H1 (cell line): ENCODE measurements around the gene PDZRN4. TPM values are rescaled to one million over a fixed set of nuclear protein-coding genes. Genes with fewer than 3 reads are reported as not detected.

Experiments used
- CTCF ChIA-PET: fragments of 300-600 bp; sonication (Branson Sonifier 250); formaldehyde crosslinking; loops from one replicate; lab custom pipeline; 2021; ENCODE audit not compliant: partially characterized antibody; lab: Charles Lee
- POLR2A ChIA-PET: fragments of 300-600 bp; sonication (Branson Sonifier 250); formaldehyde crosslinking; loops from one replicate; lab custom pipeline; 2021; ENCODE audit warnings: inconsistent platforms; ENCODE audit not compliant: partially characterized antibody; lab: Charles Lee
- DNase-seq, 2 experiments: peaks; one replicate each; pipeline versions ENCODE4 v3.0.0 to v3.0.0-alpha.2; 2010 to 2022; ENCODE audit warnings: low spot score in 2 of 2, low read depth in 1 of 2, mixed read lengths in 1 of 2
- FAIRE-seq: peaks from 2 replicates; lab custom pipeline; 2011; peaks lifted over from hg19 to GRCh38; lab: Jason Lieb, UNC
- H2AFZ ChIP-seq: 2 replicates; pipeline ENCODE4 v1.8.1; 2012; ENCODE audit warnings: low read length, inconsistent platforms
- H2AK5ac ChIP-seq: 2 replicates; pipeline ENCODE4 v1.6.1; 2013; ENCODE audit warnings: low read depth, low read length
- H2BK120ac ChIP-seq: replicated peaks from 2 replicates; pipeline ENCODE3; 2013; ENCODE audit warnings: low read depth, low read length, inconsistent platforms
- H2BK12ac ChIP-seq: 2 replicates; pipeline ENCODE4 v1.6.1; 2013; ENCODE audit warnings: low read depth, low read length
- H2BK15ac ChIP-seq: 2 replicates; pipeline ENCODE4 v1.6.1; 2013; ENCODE audit warnings: low read length
- H2BK20ac ChIP-seq: 2 replicates; pipeline ENCODE4 v1.6.1; 2013; ENCODE audit warnings: low read length
- H2BK5ac ChIP-seq: 2 replicates; pipeline ENCODE4 v1.6.1; 2013; ENCODE audit warnings: low read depth, low read length
- H3K14ac ChIP-seq: 2 replicates; pipeline ENCODE4 v1.6.1; 2013; ENCODE audit warnings: inconsistent platforms; ENCODE audit not compliant: insufficient read length
- H3K18ac ChIP-seq: 2 replicates; pipeline ENCODE4 v1.6.1; 2013; ENCODE audit warnings: low read length; ENCODE audit errors: extremely low read depth
- H3K23ac ChIP-seq: 2 replicates; pipeline ENCODE4 v1.6.1; 2013; ENCODE audit warnings: inconsistent platforms; ENCODE audit not compliant: insufficient read length
- H3K23me2 ChIP-seq: 2 replicates; pipeline ENCODE4 v1.6.1; 2013; ENCODE audit warnings: low read depth, low read length
- H3K27ac ChIP-seq: 2 replicates; pipeline ENCODE4 v1.6.1; 2011; ENCODE audit warnings: low read depth, low read length, inconsistent platforms
- H3K27me3 ChIP-seq, 4 experiments: replicated peaks in 1 of 4; 1 replicate in 1 of 4; 2 replicates in 3 of 4; pipeline versions ENCODE4 v1.6.1 to v1.8.1; 2011 to 2013; ENCODE audit warnings: low read length in 3 of 4, mild to moderate bottlenecking in 3 of 4, inconsistent platforms in 2 of 4, mixed read lengths in 2 of 4, moderate library complexity in 1 of 4; ENCODE audit not compliant: control insufficient read depth in 3 of 4, insufficient read depth in 3 of 4; ENCODE audit errors: extremely low read depth in 1 of 4
- H3K36me3 ChIP-seq, 4 experiments: 2 replicates each; pipeline versions ENCODE4 v1.6.1 to v1.8.1; 2011 to 2013; ENCODE audit warnings: mild to moderate bottlenecking in 4 of 4, low read length in 3 of 4, moderate library complexity in 2 of 4, control low read depth in 1 of 4, inconsistent platforms in 1 of 4; ENCODE audit not compliant: insufficient read depth in 4 of 4, control insufficient read depth in 2 of 4
- H3K4ac ChIP-seq: replicated peaks from 2 replicates; pipeline ENCODE3; 2013; ENCODE audit warnings: low read length, low read depth, mixed read lengths, inconsistent platforms; ENCODE audit not compliant: insufficient read length
- H3K4me1 ChIP-seq, 4 experiments: replicated peaks in 1 of 4; 1 replicate in 1 of 4; 2 replicates in 3 of 4; pipeline versions ENCODE4 v1.6.1 to v1.8.1; 2011 to 2013; ENCODE audit warnings: low read length in 3 of 4, inconsistent platforms in 2 of 4, mixed read lengths in 1 of 4; ENCODE audit not compliant: insufficient read depth in 4 of 4, control insufficient read depth in 3 of 4
- H3K4me2 ChIP-seq, 2 experiments: 2 replicates each; pipeline versions ENCODE4 v1.6.1 to v1.8.1; 2011 to 2013; ENCODE audit warnings: low read depth in 2 of 2, low read length in 2 of 2, control low read depth in 1 of 2, inconsistent platforms in 1 of 2, mild to moderate bottlenecking in 1 of 2; ENCODE audit not compliant: insufficient read depth in 1 of 2
- H3K4me3 ChIP-seq, 4 experiments: fragments of 200-600, 300-600 bp in 1 of 4; sonication (generic), shearing (Covaris generic), sonication (Bioruptor Twin) in 1 of 4; 2 replicates each; pipeline versions ENCODE4 v1.5.1 to v1.8.1; 2011 to 2016; ENCODE audit warnings: low read length in 4 of 4, low read depth in 3 of 4, control low read depth in 2 of 4, inconsistent platforms in 2 of 4, mild to moderate bottlenecking in 2 of 4, mixed read lengths in 1 of 4, moderate library complexity in 1 of 4; ENCODE audit not compliant: insufficient read depth in 2 of 4; ENCODE audit errors: extremely low read depth in 1 of 4
- H3K56ac ChIP-seq: replicated peaks from 2 replicates; pipeline ENCODE3; 2013; ENCODE audit warnings: low read depth, mild to moderate bottlenecking, mixed read lengths, low read length, inconsistent platforms; ENCODE audit not compliant: insufficient read length
- H3K79me1 ChIP-seq: 2 replicates; pipeline ENCODE4 v1.6.1; 2013; ENCODE audit warnings: low read depth, low read length, control low read depth
- H3K79me2 ChIP-seq, 2 experiments: 2 replicates each; pipeline versions ENCODE4 v1.6.1 to v1.8.1; 2012 to 2013; ENCODE audit warnings: low read length in 2 of 2, mild to moderate bottlenecking in 2 of 2, inconsistent platforms in 1 of 2; ENCODE audit not compliant: insufficient read depth in 2 of 2, control insufficient read depth in 1 of 2
- H3K9ac ChIP-seq, 4 experiments: replicated peaks in 1 of 4; 1 replicate in 1 of 4; 2 replicates in 3 of 4; pipeline versions ENCODE4 v1.6.1 to v1.8.1; 2011 to 2013; ENCODE audit warnings: low read depth in 3 of 4, low read length in 3 of 4, control low read depth in 2 of 4, mild to moderate bottlenecking in 2 of 4, moderate library complexity in 2 of 4, inconsistent platforms in 1 of 4; ENCODE audit errors: extremely low read depth in 1 of 4
- H3K9me3 ChIP-seq, 2 experiments: 2 replicates each; pipeline versions ENCODE4 v1.6.1 to v1.8.1; 2012 to 2013; ENCODE audit warnings: mild to moderate bottlenecking in 2 of 2, moderate library complexity in 2 of 2, control low read depth in 1 of 2, inconsistent platforms in 1 of 2, low read depth in 1 of 2, low read length in 1 of 2, mixed read lengths in 1 of 2; ENCODE audit not compliant: insufficient read depth in 2 of 2
- H4K20me1 ChIP-seq, 2 experiments: replicated peaks in 1 of 2; 2 replicates each; pipeline versions ENCODE3 to v1.8.1; 2011 to 2013; ENCODE audit warnings: inconsistent platforms in 2 of 2, low read length in 2 of 2, mild to moderate bottlenecking in 1 of 2; ENCODE audit not compliant: insufficient read depth in 2 of 2, control insufficient read depth in 1 of 2
- H4K5ac ChIP-seq: 2 replicates; pipeline ENCODE4 v1.6.1; 2013; ENCODE audit warnings: low read length, low read depth, mixed read lengths, inconsistent platforms; ENCODE audit not compliant: insufficient read length
- H4K8ac ChIP-seq: 2 replicates; pipeline ENCODE4 v1.8.0; 2013; ENCODE audit warnings: mild to moderate bottlenecking, moderate library complexity, low read length, inconsistent platforms; ENCODE audit not compliant: insufficient read depth; ENCODE audit errors: extremely low read depth
- H4K91ac ChIP-seq: replicated peaks from 2 replicates; pipeline ENCODE3; 2013; ENCODE audit warnings: low read length, mixed read lengths, inconsistent platforms; ENCODE audit not compliant: insufficient read length
- BRCA1 ChIP-seq: IDR thresholded peaks from 2 replicates; pipeline ENCODE4 v1.6.1; 2012; ENCODE audit warnings: low read depth, low read length, improper control_type of control experiment
- CHD1 ChIP-seq: IDR thresholded peaks from 2 replicates; pipeline ENCODE4 v1.6.1; 2012; ENCODE audit warnings: low read depth, low read length, improper control_type of control experiment
- HDAC2 ChIP-seq, 2 experiments: fragments of 300-600 bp in 1 of 2; sonication (generic) in 1 of 2; IDR thresholded peaks; 2 replicates each; pipeline ENCODE4 v1.6.1; 2011 to 2012; ENCODE audit warnings: low read depth in 2 of 2, low read length in 2 of 2, mild to moderate bottlenecking in 2 of 2, moderate library complexity in 2 of 2, borderline replicate concordance in 1 of 2, inconsistent platforms in 1 of 2
- POU5F1 ChIP-seq: IDR thresholded peaks from 2 replicates; pipeline ENCODE4 v1.6.1; 2011; ENCODE audit warnings: low read depth, mild to moderate bottlenecking, low read length, moderate library complexity
- SAP30 ChIP-seq: fragments of 300-600 bp; sonication (generic); IDR thresholded peaks from 2 replicates; pipeline ENCODE4 v1.7.1; 2012; ENCODE audit warnings: low read length, moderate library complexity, mild to moderate bottlenecking, inconsistent platforms; ENCODE audit not compliant: insufficient read depth, insufficient replicate concordance
- SP1 ChIP-seq: IDR thresholded peaks from 2 replicates; pipeline ENCODE4 v1.6.1; 2011; ENCODE audit warnings: low read depth, low read length
- SRF ChIP-seq: IDR thresholded peaks from 2 replicates; pipeline ENCODE4 v1.6.1; 2011; ENCODE audit warnings: mild to moderate bottlenecking, low read depth, low read length, moderate library complexity
- TAF7 ChIP-seq: optimal IDR thresholded peaks from 2 replicates; pipeline ENCODE3; 2011; ENCODE audit warnings: low read depth, mild to moderate bottlenecking, inconsistent platforms, low read length, moderate library complexity, borderline replicate concordance
- TCF12 ChIP-seq: IDR thresholded peaks from 2 replicates; pipeline ENCODE4 v1.6.1; 2011; ENCODE audit warnings: low read depth, mild to moderate bottlenecking, low read length
- WGBS, 2 experiments: shearing (Covaris generic) in 1 of 2; methylation state at CpG; one replicate each; pipeline versions ENCODE4 v1.1.6 to v1.1.7; 2013 to 2015; ENCODE audit warnings: low lambda C conversion rate in 2 of 2, mixed read lengths in 2 of 2, inconsistent platforms in 1 of 2, low coverage in 1 of 2, missing lambda C conversion rate in 1 of 2; ENCODE audit not compliant: insufficient replicate concordance in 2 of 2, insufficient coverage in 1 of 2, insufficient read length in 1 of 2; ENCODE audit errors: extremely low coverage in 1 of 2, missing lambda C conversion rate in 1 of 2; 5-methylcytosine and 5-hydroxymethylcytosine counted together
- polyA plus RNA-seq, 7 experiments: library from polyadenylated mRNA; depleted of rRNA in 3 of 7; stranded (reverse) in 5 of 7; unstranded in 2 of 7; fragments of >200 nt in 5 of 7; fragments of 200-250 nt in 2 of 7; gene quantifications; 1 replicate in 5 of 7; 2 replicates in 1 of 7; 4 replicates in 1 of 7; pipeline versions ENCODE4 v1.2.1 to v1.2.3, GENCODE V29; 2011 to 2013; ENCODE audit warnings: missing spikeins in 2 of 7, mixed read lengths in 2 of 7
- total RNA-seq: library from RNA; stranded (reverse); fragmentation: NEBNext Ultra II Directional; extraction: Animal tissue kit (Norgen Biotek cat#: 25700); gene quantifications from 2 replicates; pipeline ENCODE4 v1.2.1, GENCODE V29; 2021

PDZRN4 gene
- total and polyA plus RNA-seq, 2 of the 8 experiments (the other 6 are each of a cell fraction or from before 2014, with no cell fraction given): not detected

DNA sequence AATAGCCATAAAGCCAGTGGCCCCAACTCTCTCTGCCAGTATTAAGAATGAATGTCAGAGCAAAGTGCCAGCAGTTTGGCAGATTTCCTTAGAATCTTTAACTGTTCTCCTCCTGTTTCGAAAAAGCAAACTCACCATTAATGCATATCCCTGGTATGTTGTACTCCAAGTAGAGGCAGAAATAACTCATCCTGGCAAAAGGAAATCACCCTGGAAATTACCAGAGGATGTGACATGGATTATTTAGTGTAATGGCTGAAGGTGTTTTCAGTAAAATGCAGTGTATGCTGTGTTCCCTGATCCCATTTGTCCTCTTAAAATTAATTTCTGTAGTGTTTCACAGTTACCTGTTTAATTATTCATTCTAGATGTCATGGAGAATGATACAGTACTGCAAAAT, 105.3 kb downstream of the PDZRN4 start:
- Histone ChIP-seq H2BK20ac (no peak overlapping the region), H2BK5ac (no peak overlapping the region), H3K36me3 (no peaks in the 10 kb centered on the region), H2AK5ac (no peak overlapping the region), H3K79me1 (no peaks in the 10 kb centered on the region), H3K4me3 (no peak overlapping the region), H3K4me1 (no peaks in the 10 kb centered on the region), H3K56ac (no peak overlapping the region), H3K4me2 (no peak overlapping the region), H3K79me2 (no peaks in the 10 kb centered on the region), H4K91ac (no peak overlapping the region), H4K5ac (no peak overlapping the region), H3K14ac (no peak overlapping the region), H3K27ac (no peak overlapping the region), H2BK15ac (no peak overlapping the region), H3K18ac (no peak overlapping the region), H3K23ac (no peak overlapping the region), H4K20me1 (no peaks in the 10 kb centered on the region), H3K4ac (no peak overlapping the region), H3K23me2 (no peaks in the 10 kb centered on the region), H2BK12ac (no peak overlapping the region), H2AFZ (no peak overlapping the region), H4K8ac (no peak overlapping the region), H3K9ac (no peak overlapping the region), H2BK120ac (no peak overlapping the region), H3K27me3 (no peaks in the 10 kb centered on the region), H3K9me3 (no peaks in the 10 kb centered on the region)
- TF ChIP-seq TCF12 (no peak), SP1 (no peak), HDAC2 (IDR thresholded peaks at IDR 0.05; ENCODE audit: borderline replicate concordance in 1 of 2, low read depth in 2 of 2, low read length in 2 of 2) (no peak), BRCA1 (no peak), SAP30 (no peak), CHD1 (no peak), SRF (no peak), TAF7 (no peak), POU5F1 (no peak)
- ChIA-PET POLR2A (no interaction called here), CTCF (no interaction called here)
- DNase-seq (no peak), FAIRE-seq (no peak)
- 96% methylated on average over 1 of the region's 1 CpG; no CpG with 5 or more reads in 1 of the 2 experiments for WGBS, 2 experiments
